ENCODE data around the gene CNTLN.

Gene CNTLN

GRCh38 chr9:17414986-17415385 is 280.1 kb downstream of the CNTLN start:
- in situ Hi-C loops (cut with HindIII; ENCODE audit: low sequenced_read_pairs), result no loop called here

GRCh38 chr9:17422994-17423680 is 288.3 kb downstream of the CNTLN start:
- DNase-seq (ENCODE audit: low read depth), result no peak
- no peak for TF ChIP-seq CTCF (IDR thresholded peaks at IDR 0.05; ENCODE audit: low read depth, low read length, missing control alignments)

More at GRCh38 chr9:17414986-17415385, 280.1 kb downstream of the CNTLN start:
- TF ChIP-seq CTCF (IDR thresholded peaks at IDR 0.05; ENCODE audit: low read depth, low read length, missing control alignments), result no peak
- H3K4me3 ChIP-seq (ENCODE audit: low read depth, low read length), result no peak overlapping the region
- no peak for DNase-seq (ENCODE audit: low read depth)

DNA sequence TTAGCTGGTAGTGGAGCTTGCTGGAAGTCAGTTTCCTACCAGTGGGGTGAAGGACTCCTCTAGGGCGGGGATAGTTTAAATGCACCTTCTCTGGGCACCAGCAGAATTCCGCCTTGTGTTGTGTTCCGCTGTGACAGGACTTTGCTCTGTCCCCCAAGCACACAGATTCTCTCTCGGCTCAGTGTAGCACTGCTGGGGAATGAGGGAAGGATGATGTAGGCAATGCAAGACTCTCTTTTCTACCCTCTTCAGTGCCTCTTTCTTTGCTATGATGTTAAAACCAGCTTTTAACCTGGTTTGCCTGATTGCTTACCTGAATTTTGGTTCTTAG is 288.8 kb downstream of the CNTLN start:
- H3K4me3 ChIP-seq (ENCODE audit: low read depth, low read length), result no peak overlapping the region
- TF ChIP-seq CTCF (IDR thresholded peaks at IDR 0.05; ENCODE audit: low read depth, low read length, missing control alignments), result no peak
- no peak for DNase-seq (ENCODE audit: low read depth)
- in situ Hi-C loops (cut with HindIII; ENCODE audit: low sequenced_read_pairs), result no loop called here

More at GRCh38 chr9:17422994-17423680, 288.3 kb downstream of the CNTLN start:
- H3K4me3 ChIP-seq (ENCODE audit: low read depth, low read length), result no peak overlapping the region
- in situ Hi-C loops (cut with HindIII; ENCODE audit: low sequenced_read_pairs), result no loop called here

GRCh38 chr9:17425384-17425783 is 290.5 kb downstream of the CNTLN start:
- DNase-seq (ENCODE audit: low read depth), result no peak
- in situ Hi-C loops (cut with HindIII; ENCODE audit: low sequenced_read_pairs), result no loop called here
- no peak for TF ChIP-seq CTCF (IDR thresholded peaks at IDR 0.05; ENCODE audit: low read depth, low read length, missing control alignments)
- no peak overlapping the region for H3K4me3 ChIP-seq (ENCODE audit: low read depth, low read length)

GRCh38 chr9:17433526-17433925 is 298.7 kb downstream of the CNTLN start:
- no peak for DNase-seq (ENCODE audit: low read depth)
- in situ Hi-C loops (cut with HindIII; ENCODE audit: low sequenced_read_pairs), result no loop called here
- no peak overlapping the region for H3K4me3 ChIP-seq (ENCODE audit: low read depth, low read length)
- TF ChIP-seq CTCF (IDR thresholded peaks at IDR 0.05; ENCODE audit: low read depth, low read length, missing control alignments), result no peak

GRCh38 chr9:17436854-17437253 is 302.0 kb downstream of the CNTLN start:
- no peak overlapping the region for H3K4me3 ChIP-seq (ENCODE audit: low read depth, low read length)
- in situ Hi-C loops (cut with HindIII; ENCODE audit: low sequenced_read_pairs), result no loop called here
- no peak for TF ChIP-seq CTCF (IDR thresholded peaks at IDR 0.05; ENCODE audit: low read depth, low read length, missing control alignments)
- DNase-seq (ENCODE audit: low read depth), result no peak
